H9 (cell line): ENCODE results near the gene DCC. TPM values are rescaled to one million over a fixed set of nuclear protein-coding genes. Genes with fewer than 3 reads are reported as not detected.

Source experiments
- DNase-seq: peaks from one replicate; pipeline ENCODE4 v3.0.0-alpha.2; 2017
- H2AFZ ChIP-seq: one replicate; pipeline ENCODE4 v1.6.1; 2013; ENCODE audit warnings: mild to moderate bottlenecking, low read length, control low read depth, moderate library complexity
- H2AK5ac ChIP-seq: 2 replicates; pipeline ENCODE4 v1.6.1; 2013; ENCODE audit warnings: low read length, control low read depth, mixed read lengths; ENCODE audit not compliant: insufficient read length
- H2BK120ac ChIP-seq: one replicate; pipeline ENCODE4 v1.6.1; 2013; ENCODE audit warnings: low read depth, mild to moderate bottlenecking, low read length, control low read depth, inconsistent platforms; ENCODE audit not compliant: poor library complexity, severe bottlenecking
- H2BK12ac ChIP-seq: 2 replicates; pipeline ENCODE4 v1.6.1; 2013; ENCODE audit warnings: low read length, control low read depth, mixed read lengths, low read depth; ENCODE audit not compliant: insufficient read length
- H2BK15ac ChIP-seq: 2 replicates; pipeline ENCODE4 v1.6.1; 2013; ENCODE audit warnings: low read depth, low read length, control low read depth
- H2BK20ac ChIP-seq: one replicate; pipeline ENCODE4 v1.6.1; 2013; ENCODE audit warnings: low read depth, mild to moderate bottlenecking, low read length, control low read depth, inconsistent platforms; ENCODE audit not compliant: poor library complexity, severe bottlenecking
- H2BK5ac ChIP-seq: 2 replicates; pipeline ENCODE4 v1.6.1; 2013; ENCODE audit warnings: low read length, control low read depth, mixed read lengths; ENCODE audit not compliant: insufficient read length
- H3K14ac ChIP-seq: 2 replicates; pipeline ENCODE4 v1.6.1; 2013; ENCODE audit warnings: low read length, control low read depth; ENCODE audit not compliant: insufficient read depth
- H3K18ac ChIP-seq: 2 replicates; pipeline ENCODE4 v1.6.1; 2013; ENCODE audit warnings: low read depth, mild to moderate bottlenecking, mixed read lengths, low read length, control low read depth; ENCODE audit not compliant: insufficient read length
- H3K23ac ChIP-seq: 2 replicates; pipeline ENCODE4 v1.6.1; 2013; ENCODE audit warnings: low read length, control low read depth, mixed read lengths, low read depth; ENCODE audit not compliant: insufficient read length
- H3K23me2 ChIP-seq: 2 replicates; pipeline ENCODE4 v1.6.1; 2013; ENCODE audit warnings: low read depth, mild to moderate bottlenecking, mixed read lengths, low read length, control low read depth; ENCODE audit not compliant: insufficient read length, poor library complexity, severe bottlenecking
- H3K27ac ChIP-seq: 2 replicates; pipeline ENCODE4 v1.5.1; 2013; ENCODE audit warnings: low read length, control low read depth, mixed read lengths, low read depth; ENCODE audit not compliant: insufficient read length
- H3K27me3 ChIP-seq: 2 replicates; pipeline ENCODE4 v1.6.1; 2013; ENCODE audit warnings: low read length, control low read depth, inconsistent platforms; ENCODE audit not compliant: insufficient read depth
- H3K4ac ChIP-seq: 2 replicates; pipeline ENCODE4 v1.6.1; 2013; ENCODE audit warnings: low read depth, mild to moderate bottlenecking, control low read depth, inconsistent platforms, low read length, moderate library complexity
- H3K4me1 ChIP-seq: 2 replicates; pipeline ENCODE4 v1.6.1; 2013; ENCODE audit warnings: low read length, control low read depth, inconsistent platforms; ENCODE audit not compliant: insufficient read depth
- H3K4me2 ChIP-seq: 2 replicates; pipeline ENCODE4 v1.6.1; 2013; ENCODE audit warnings: low read length, control low read depth, mixed read lengths; ENCODE audit not compliant: insufficient read length, insufficient read depth
- H3K56ac ChIP-seq: 2 replicates; pipeline ENCODE4 v1.6.1; 2013; ENCODE audit warnings: low read depth, mild to moderate bottlenecking, mixed read lengths, low read length, control low read depth; ENCODE audit not compliant: insufficient read length
- H3K79me1 ChIP-seq: 2 replicates; pipeline ENCODE4 v1.6.1; 2013; ENCODE audit warnings: low read depth, mild to moderate bottlenecking, moderate library complexity, low read length, control low read depth, inconsistent platforms; ENCODE audit not compliant: insufficient read depth, poor library complexity, severe bottlenecking
- H3K79me2 ChIP-seq: 2 replicates; pipeline ENCODE4 v1.6.1; 2013; ENCODE audit warnings: low read length, control low read depth, inconsistent platforms; ENCODE audit not compliant: insufficient read depth
- H3K9ac ChIP-seq: 2 replicates; pipeline ENCODE4 v1.6.1; 2013; ENCODE audit warnings: low read length, control low read depth, mixed read lengths; ENCODE audit not compliant: insufficient read length; ENCODE audit errors: extremely low read depth
- H3K9me3 ChIP-seq: one replicate; pipeline ENCODE4 v1.6.1; 2013; ENCODE audit warnings: low read depth, low read length, inconsistent platforms; ENCODE audit not compliant: control insufficient read depth
- H3T11ph ChIP-seq: one replicate; pipeline ENCODE4 v1.6.1; 2013; ENCODE audit warnings: mild to moderate bottlenecking, low read length, control low read depth, inconsistent platforms
- H4K20me1 ChIP-seq: one replicate; pipeline ENCODE4 v1.6.1; 2013; ENCODE audit not compliant: control insufficient read depth, insufficient read length, insufficient read depth
- H4K5ac ChIP-seq: 2 replicates; pipeline ENCODE4 v1.6.1; 2013; ENCODE audit warnings: low read depth, mild to moderate bottlenecking, mixed read lengths, low read length, control low read depth; ENCODE audit not compliant: insufficient read length
- H4K8ac ChIP-seq: replicated peaks from 2 replicates; pipeline ENCODE4 v1.6.1; 2013; ENCODE audit warnings: low read length, control low read depth, mixed read lengths, low read depth; ENCODE audit not compliant: insufficient read length
- H4K91ac ChIP-seq: 2 replicates; pipeline ENCODE4 v1.6.1; 2013; ENCODE audit warnings: low read depth, mild to moderate bottlenecking, moderate library complexity, mixed read lengths, low read length, control low read depth; ENCODE audit not compliant: insufficient read length
- H3K27ac Mint-ChIP-seq, 3 experiments: 2 replicates in 2 of 3; 3 replicates in 1 of 3; pipeline ENCODE4 v1.8.0; 2020 to 2021; ENCODE audit warnings: mixed read lengths in 3 of 3, mild to moderate bottlenecking in 1 of 3, moderate library complexity in 1 of 3
- H3K27me3 Mint-ChIP-seq: 2 replicates; pipeline ENCODE4 v1.8.0; 2021; ENCODE audit warnings: low read depth, mild to moderate bottlenecking, moderate library complexity, mixed read lengths
- H3K36me3 Mint-ChIP-seq, 3 experiments: 2 replicates in 2 of 3; 3 replicates in 1 of 3; pipeline ENCODE4 v1.8.0; 2020 to 2021; ENCODE audit warnings: low read depth in 3 of 3, mixed read lengths in 3 of 3; ENCODE audit not compliant: insufficient read depth in 1 of 3
- H3K4me1 Mint-ChIP-seq, 2 experiments: 2 replicates each; pipeline ENCODE4 v1.8.0; 2020; ENCODE audit warnings: mixed read lengths in 2 of 2
- H3K4me3 Mint-ChIP-seq, 2 experiments: 2 replicates in 1 of 2; 3 replicates in 1 of 2; pipeline ENCODE4 v1.8.0; 2020 to 2021; ENCODE audit warnings: mild to moderate bottlenecking in 2 of 2, mixed read lengths in 2 of 2, moderate library complexity in 1 of 2
- H3K9me3 Mint-ChIP-seq, 2 experiments: 2 replicates in 1 of 2; 3 replicates in 1 of 2; pipeline ENCODE4 v1.8.0; 2020; ENCODE audit warnings: mild to moderate bottlenecking in 2 of 2, mixed read lengths in 2 of 2, moderate library complexity in 1 of 2
- WGBS: extraction: QIAGEN DNeasy Blood & Tissue Kit; methylation state at CpG from one replicate; pipeline ENCODE4 v1.1.7; 2013; ENCODE audit warnings: missing lambda C conversion rate, low lambda C conversion rate, mixed read lengths; ENCODE audit not compliant: insufficient read length; ENCODE audit errors: extremely low coverage; 5-methylcytosine and 5-hydroxymethylcytosine counted together
- total RNA-seq: library from RNA; stranded (reverse); gene quantifications from 2 replicates; pipeline ENCODE4 v1.2.1, GENCODE V29; 2021
- TF ChIP-seq, protein P1 (sequence below): fragments of 200-600 bp; sonication (generic); conservative IDR thresholded peaks from 3 replicates; pipeline ENCODE4 v1.8.0; 2021; ENCODE audit warnings: antibody characterized with exemption, mild to moderate bottlenecking

DCC gene
- total RNA-seq, 1 experiment from 2014 or later, result 0.35 TPM

- no peaks in the 10 kb centered on the region for H3K9me3 Mint-ChIP-seq
- no peak overlapping the region for H3K23ac ChIP-seq
These were observed 376.0 kb downstream of the DCC start for GRCh38 chr18:52715991-52716390.

More at GRCh38 chr18:52715991-52716390, 376.0 kb downstream of the DCC start:
- no peak overlapping the region for H3K4me3 Mint-ChIP-seq
- no peak overlapping the region for H2BK12ac ChIP-seq
- H3K4me1 Mint-ChIP-seq, result no peaks in the 10 kb centered on the region
- no peaks in the 10 kb centered on the region for H3K79me2 ChIP-seq
- no CpG with 5 or more reads among the region's 7 CpGs for WGBS
- no peak overlapping the region for H2AK5ac ChIP-seq
- no peak overlapping the region for H3K9ac ChIP-seq
- no peak overlapping the region for H3K56ac ChIP-seq
- H2BK20ac ChIP-seq, result no peak overlapping the region
- H3K4ac ChIP-seq, result no peak overlapping the region
- H4K8ac ChIP-seq, result no peak overlapping the region
- H3K9me3 ChIP-seq, result no peaks in the 10 kb centered on the region
- no peak overlapping the region for H3K4me2 ChIP-seq
- H3K4me1 ChIP-seq, result no peaks in the 10 kb centered on the region
- H4K91ac ChIP-seq, result no peak overlapping the region
- H3K27me3 ChIP-seq, result no peaks in the 10 kb centered on the region
- H3K27me3 Mint-ChIP-seq, result no peaks in the 10 kb centered on the region
- no peak overlapping the region for H2AFZ ChIP-seq
- H2BK120ac ChIP-seq, result no peak overlapping the region
- no peak overlapping the region for H3K18ac ChIP-seq
- H4K20me1 ChIP-seq, result no peaks in the 10 kb centered on the region
- no peak for DNase-seq
- no peak overlapping the region for H3K27ac Mint-ChIP-seq
- no peak overlapping the region for H2BK5ac ChIP-seq
- no peak overlapping the region for H2BK15ac ChIP-seq
- no peaks in the 10 kb centered on the region for H3K79me1 ChIP-seq
- H3K36me3 Mint-ChIP-seq, result no peaks in the 10 kb centered on the region
- no peak overlapping the region for H3T11ph ChIP-seq
- no peaks in the 10 kb centered on the region for H3K23me2 ChIP-seq
- TF ChIP-seq, protein P1, sequence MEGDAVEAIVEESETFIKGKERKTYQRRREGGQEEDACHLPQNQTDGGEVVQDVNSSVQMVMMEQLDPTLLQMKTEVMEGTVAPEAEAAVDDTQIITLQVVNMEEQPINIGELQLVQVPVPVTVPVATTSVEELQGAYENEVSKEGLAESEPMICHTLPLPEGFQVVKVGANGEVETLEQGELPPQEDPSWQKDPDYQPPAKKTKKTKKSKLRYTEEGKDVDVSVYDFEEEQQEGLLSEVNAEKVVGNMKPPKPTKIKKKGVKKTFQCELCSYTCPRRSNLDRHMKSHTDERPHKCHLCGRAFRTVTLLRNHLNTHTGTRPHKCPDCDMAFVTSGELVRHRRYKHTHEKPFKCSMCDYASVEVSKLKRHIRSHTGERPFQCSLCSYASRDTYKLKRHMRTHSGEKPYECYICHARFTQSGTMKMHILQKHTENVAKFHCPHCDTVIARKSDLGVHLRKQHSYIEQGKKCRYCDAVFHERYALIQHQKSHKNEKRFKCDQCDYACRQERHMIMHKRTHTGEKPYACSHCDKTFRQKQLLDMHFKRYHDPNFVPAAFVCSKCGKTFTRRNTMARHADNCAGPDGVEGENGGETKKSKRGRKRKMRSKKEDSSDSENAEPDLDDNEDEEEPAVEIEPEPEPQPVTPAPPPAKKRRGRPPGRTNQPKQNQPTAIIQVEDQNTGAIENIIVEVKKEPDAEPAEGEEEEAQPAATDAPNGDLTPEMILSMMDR, result no peak
- no peak overlapping the region for H4K5ac ChIP-seq
- H3K14ac ChIP-seq, result no peak overlapping the region
- no peak overlapping the region for H3K27ac ChIP-seq
